ENCODE results near the gene RNF224. TPM values are rescaled to one million over a fixed set of nuclear protein-coding genes. Genes with fewer than 3 reads are reported as not detected.

The RNF224 gene
- total and polyA plus RNA-seq, 2 of the 13 experiments (the other 11 are each of a cell fraction or from before 2014, with no cell fraction given) = 0.09 TPM; not detected in 1

DNA sequence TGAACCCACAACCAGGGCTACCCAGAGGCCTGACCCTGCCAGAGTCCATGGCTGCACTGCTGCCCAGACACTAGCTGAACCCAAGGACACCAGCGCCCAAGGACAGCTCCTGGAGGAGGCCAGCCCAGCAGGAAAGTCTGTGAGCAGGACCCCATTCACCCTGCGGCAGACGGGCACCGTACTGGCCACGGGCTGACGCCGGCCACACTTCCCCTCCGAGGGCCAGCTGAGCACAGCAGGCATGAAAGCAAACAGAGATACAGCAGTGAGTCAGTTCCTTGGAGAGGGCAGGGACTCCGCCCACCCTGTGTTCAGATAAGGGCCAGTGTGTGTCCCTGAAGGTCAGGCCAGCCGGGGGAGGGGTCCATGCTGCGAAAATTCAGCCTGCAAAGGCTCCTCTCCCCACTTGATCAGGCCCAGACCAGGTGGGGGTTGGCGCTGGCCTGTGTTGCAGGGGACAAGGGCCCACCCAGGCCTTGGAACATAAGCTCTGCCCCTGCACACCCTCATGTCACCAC is 8.5 kb upstream of the RNF224 start (continued):
- no peak for TF ChIP-seq ZNF260 (CRISPR knock-in tag; IDR thresholded peaks at IDR 0.05; ENCODE audit: borderline replicate concordance, low read depth)
- no peak for TF ChIP-seq GTF2F1 (IDR thresholded peaks at IDR 0.05; ENCODE audit: low read length)
- peak; percentile 77 for TF ChIP-seq ZNF501 (CRISPR knock-in tag; IDR thresholded peaks at IDR 0.05)
- TF ChIP-seq, protein P1, sequence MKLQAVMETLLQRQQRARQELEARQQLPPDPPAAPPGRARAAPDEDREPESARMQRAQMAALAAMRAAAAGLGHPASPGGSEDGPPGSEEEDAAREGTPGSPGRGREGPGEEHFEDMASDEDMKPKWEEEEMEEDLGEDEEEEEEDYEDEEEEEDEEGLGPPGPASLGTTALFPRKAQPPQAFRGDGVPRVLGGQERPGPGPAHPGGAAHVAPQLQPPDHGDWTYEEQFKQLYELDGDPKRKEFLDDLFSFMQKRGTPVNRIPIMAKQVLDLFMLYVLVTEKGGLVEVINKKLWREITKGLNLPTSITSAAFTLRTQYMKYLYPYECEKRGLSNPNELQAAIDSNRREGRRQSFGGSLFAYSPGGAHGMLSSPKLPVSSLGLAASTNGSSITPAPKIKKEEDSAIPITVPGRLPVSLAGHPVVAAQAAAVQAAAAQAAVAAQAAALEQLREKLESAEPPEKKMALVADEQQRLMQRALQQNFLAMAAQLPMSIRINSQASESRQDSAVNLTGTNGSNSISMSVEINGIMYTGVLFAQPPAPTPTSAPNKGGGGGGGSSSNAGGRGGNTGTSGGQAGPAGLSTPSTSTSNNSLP (IDR thresholded peaks at IDR 0.05; ENCODE audit: low read depth, low read length) = no peak
- no peak for TF ChIP-seq ZNF530 (CRISPR knock-in tag; IDR thresholded peaks at IDR 0.05; ENCODE audit: low read depth)
- TF ChIP-seq AGO2 (optimal IDR thresholded peaks at IDR 0.05; ENCODE audit: low read depth, low read length) = peak; percentile 15
- no peak for TF ChIP-seq CEBPB (IDR thresholded peaks at IDR 0.05; ENCODE audit: borderline replicate concordance, low read depth, low read length)
- TF ChIP-seq SAP130 (CRISPR knock-in tag; IDR thresholded peaks at IDR 0.05; ENCODE audit: low read depth) = peak; percentile 96
- 0 out of 2 replicates have a peak, but pooled peaks have one; percentile 32 for TF ChIP-seq PPARG (CRISPR knock-in tag; conservative IDR thresholded peaks at IDR 0.05)
- no peak for TF ChIP-seq ZSCAN31 (CRISPR knock-in tag; IDR thresholded peaks at IDR 0.05; ENCODE audit: low read depth)
- TF ChIP-seq RARA (CRISPR knock-in tag; IDR thresholded peaks at IDR 0.05) = peak; percentile 76
- TF ChIP-seq, protein P2, sequence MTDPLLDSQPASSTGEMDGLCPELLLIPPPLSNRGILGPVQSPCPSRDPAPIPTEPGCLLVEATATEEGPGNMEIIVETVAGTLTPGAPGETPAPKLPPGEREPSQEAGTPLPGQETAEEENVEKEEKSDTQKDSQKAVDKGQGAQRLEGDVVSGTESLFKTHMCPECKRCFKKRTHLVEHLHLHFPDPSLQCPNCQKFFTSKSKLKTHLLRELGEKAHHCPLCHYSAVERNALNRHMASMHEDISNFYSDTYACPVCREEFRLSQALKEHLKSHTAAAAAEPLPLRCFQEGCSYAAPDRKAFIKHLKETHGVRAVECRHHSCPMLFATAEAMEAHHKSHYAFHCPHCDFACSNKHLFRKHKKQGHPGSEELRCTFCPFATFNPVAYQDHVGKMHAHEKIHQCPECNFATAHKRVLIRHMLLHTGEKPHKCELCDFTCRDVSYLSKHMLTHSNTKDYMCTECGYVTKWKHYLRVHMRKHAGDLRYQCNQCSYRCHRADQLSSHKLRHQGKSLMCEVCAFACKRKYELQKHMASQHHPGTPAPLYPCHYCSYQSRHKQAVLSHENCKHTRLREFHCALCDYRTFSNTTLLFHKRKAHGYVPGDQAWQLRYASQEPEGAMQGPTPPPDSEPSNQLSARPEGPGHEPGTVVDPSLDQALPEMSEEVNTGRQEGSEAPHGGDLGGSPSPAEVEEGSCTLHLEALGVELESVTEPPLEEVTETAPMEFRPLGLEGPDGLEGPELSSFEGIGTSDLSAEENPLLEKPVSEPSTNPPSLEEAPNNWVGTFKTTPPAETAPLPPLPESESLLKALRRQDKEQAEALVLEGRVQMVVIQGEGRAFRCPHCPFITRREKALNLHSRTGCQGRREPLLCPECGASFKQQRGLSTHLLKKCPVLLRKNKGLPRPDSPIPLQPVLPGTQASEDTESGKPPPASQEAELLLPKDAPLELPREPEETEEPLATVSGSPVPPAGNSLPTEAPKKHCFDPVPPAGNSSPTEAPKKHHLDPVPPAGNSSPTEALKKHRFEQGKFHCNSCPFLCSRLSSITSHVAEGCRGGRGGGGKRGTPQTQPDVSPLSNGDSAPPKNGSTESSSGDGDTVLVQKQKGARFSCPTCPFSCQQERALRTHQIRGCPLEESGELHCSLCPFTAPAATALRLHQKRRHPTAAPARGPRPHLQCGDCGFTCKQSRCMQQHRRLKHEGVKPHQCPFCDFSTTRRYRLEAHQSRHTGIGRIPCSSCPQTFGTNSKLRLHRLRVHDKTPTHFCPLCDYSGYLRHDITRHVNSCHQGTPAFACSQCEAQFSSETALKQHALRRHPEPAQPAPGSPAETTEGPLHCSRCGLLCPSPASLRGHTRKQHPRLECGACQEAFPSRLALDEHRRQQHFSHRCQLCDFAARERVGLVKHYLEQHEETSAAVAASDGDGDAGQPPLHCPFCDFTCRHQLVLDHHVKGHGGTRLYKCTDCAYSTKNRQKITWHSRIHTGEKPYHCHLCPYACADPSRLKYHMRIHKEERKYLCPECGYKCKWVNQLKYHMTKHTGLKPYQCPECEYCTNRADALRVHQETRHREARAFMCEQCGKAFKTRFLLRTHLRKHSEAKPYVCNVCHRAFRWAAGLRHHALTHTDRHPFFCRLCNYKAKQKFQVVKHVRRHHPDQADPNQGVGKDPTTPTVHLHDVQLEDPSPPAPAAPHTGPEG (CRISPR knock-in tag; IDR thresholded peaks at IDR 0.05) = no peak; the same call in 1 of the 2 replicates
- TF ChIP-seq ZZZ3 (CRISPR knock-in tag; IDR thresholded peaks at IDR 0.05; ENCODE audit: borderline replicate concordance) = no peak
- no peak for TF ChIP-seq ZNF232 (CRISPR knock-in tag; IDR thresholded peaks at IDR 0.05; ENCODE audit: borderline replicate concordance)
- TF ChIP-seq HMG20A (CRISPR knock-in tag; IDR thresholded peaks at IDR 0.05; ENCODE audit: borderline replicate concordance) = peak; percentile 31; the same call in 1 of the 2 replicates
- TF ChIP-seq SETDB1 (CRISPR knock-in tag; IDR thresholded peaks at IDR 0.05; ENCODE audit: borderline replicate concordance) = no peak
- no peak for TF ChIP-seq MEF2D (CRISPR knock-in tag; IDR thresholded peaks at IDR 0.05)
- peak; percentile 91 for TF ChIP-seq HIC2 (CRISPR knock-in tag; IDR thresholded peaks at IDR 0.05; ENCODE audit: low read depth)
- no peak for TF ChIP-seq ZNF616 (CRISPR knock-in tag; IDR thresholded peaks at IDR 0.05; ENCODE audit: low read depth)
- no peak for TF ChIP-seq ZNF468 (CRISPR knock-in tag; IDR thresholded peaks at IDR 0.05)
- no peak for TF ChIP-seq ZBTB42 (CRISPR knock-in tag; IDR thresholded peaks at IDR 0.05)
- peak; percentile 89; the same call in 1 of the 2 replicates for TF ChIP-seq ZNF746 (CRISPR knock-in tag; IDR thresholded peaks at IDR 0.05)
- TF ChIP-seq DR1 (CRISPR knock-in tag; IDR thresholded peaks at IDR 0.05) = no peak
